OCI-LY3 (cell line): ENCODE results near the gene PLA2G4E.

ENCODE experiments used
- EZH2phosphoT487 ChIP-seq: fragments of 200-600 bp; shearing (Covaris generic); IDR thresholded peaks from 2 replicates; pipeline ENCODE4 v1.6.1; 2018; ENCODE audit warnings: antibody characterized with exemption, mixed run types, low read depth
- TF ChIP-seq, protein P1 (sequence below): fragments of 200-600, 300-600 bp; sonication (generic); IDR thresholded peaks from 2 replicates; pipeline ENCODE4 v1.5.1; 2014; ENCODE audit warnings: antibody characterized with exemption, low read length, low read depth

DNA sequence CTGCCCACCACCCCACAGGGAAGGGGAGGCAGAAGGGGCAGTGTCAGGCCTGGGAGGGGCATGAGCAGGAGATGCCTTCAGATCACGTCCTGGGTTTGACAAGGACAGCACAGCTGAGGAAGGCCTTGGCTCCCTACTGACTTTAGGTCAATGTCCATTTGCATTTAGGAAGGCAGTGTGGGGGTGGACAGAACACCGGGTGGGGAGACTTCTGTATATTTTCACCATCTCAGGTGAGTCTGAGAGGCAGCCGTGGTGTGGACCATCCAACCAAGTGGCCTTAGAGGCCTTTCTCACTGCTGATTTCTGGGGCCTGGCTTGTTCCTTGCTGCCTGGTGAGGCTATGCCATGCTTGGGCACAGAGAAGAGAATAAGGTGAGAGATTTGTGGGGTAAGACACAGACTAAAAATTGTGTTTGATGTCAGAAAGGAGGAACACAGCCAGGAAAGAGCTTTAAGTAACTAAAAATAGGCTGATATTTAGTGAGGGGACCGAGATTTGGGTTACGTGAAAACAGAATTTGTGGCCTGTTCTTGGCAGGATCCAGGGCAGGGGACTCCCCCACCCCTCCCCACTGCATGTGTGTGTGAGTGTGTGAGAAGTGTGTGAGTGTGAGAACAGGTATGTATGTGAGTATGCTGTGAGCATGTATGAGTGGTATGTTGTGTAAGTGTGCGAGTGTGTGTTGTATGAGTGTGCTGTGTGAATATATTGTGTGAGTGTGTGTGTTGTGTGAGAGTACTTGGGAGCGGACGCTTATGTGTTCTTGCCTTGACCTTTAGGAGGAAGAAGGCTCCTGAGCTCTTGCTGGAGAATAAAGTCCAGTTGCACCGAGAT lies 11.8 kb upstream of the PLA2G4E start:
- TF ChIP-seq, protein P1, sequence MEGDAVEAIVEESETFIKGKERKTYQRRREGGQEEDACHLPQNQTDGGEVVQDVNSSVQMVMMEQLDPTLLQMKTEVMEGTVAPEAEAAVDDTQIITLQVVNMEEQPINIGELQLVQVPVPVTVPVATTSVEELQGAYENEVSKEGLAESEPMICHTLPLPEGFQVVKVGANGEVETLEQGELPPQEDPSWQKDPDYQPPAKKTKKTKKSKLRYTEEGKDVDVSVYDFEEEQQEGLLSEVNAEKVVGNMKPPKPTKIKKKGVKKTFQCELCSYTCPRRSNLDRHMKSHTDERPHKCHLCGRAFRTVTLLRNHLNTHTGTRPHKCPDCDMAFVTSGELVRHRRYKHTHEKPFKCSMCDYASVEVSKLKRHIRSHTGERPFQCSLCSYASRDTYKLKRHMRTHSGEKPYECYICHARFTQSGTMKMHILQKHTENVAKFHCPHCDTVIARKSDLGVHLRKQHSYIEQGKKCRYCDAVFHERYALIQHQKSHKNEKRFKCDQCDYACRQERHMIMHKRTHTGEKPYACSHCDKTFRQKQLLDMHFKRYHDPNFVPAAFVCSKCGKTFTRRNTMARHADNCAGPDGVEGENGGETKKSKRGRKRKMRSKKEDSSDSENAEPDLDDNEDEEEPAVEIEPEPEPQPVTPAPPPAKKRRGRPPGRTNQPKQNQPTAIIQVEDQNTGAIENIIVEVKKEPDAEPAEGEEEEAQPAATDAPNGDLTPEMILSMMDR: no peak
- no peak for TF ChIP-seq EZH2phosphoT487
